Measurements from ENCODE around the gene CEBPE.

CEBPE gene

DNA sequence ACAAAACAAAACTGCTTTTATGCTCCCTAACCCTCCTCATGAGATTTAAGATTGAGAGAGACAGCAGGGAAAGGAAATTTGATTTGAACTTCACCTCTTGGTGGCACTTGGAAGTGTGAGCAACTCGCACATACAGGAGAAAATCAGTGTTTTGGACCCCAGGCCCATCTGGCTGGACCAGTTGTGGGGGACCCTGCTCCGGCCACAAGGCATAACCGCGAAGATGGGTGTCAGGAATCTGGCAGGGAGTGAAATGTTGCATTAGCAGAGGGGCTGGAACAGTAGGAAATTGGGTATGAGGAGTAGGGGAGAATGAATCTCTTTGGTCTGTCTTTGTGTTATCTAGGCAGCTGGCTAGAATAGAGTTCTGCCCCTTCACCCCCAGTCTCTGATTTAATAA is 15.5 kb downstream of the CEBPE start:
- TF ChIP-seq, protein P1, sequence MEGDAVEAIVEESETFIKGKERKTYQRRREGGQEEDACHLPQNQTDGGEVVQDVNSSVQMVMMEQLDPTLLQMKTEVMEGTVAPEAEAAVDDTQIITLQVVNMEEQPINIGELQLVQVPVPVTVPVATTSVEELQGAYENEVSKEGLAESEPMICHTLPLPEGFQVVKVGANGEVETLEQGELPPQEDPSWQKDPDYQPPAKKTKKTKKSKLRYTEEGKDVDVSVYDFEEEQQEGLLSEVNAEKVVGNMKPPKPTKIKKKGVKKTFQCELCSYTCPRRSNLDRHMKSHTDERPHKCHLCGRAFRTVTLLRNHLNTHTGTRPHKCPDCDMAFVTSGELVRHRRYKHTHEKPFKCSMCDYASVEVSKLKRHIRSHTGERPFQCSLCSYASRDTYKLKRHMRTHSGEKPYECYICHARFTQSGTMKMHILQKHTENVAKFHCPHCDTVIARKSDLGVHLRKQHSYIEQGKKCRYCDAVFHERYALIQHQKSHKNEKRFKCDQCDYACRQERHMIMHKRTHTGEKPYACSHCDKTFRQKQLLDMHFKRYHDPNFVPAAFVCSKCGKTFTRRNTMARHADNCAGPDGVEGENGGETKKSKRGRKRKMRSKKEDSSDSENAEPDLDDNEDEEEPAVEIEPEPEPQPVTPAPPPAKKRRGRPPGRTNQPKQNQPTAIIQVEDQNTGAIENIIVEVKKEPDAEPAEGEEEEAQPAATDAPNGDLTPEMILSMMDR (IDR thresholded peaks at IDR 0.05), result no peak

- TF ChIP-seq, protein P1 (IDR thresholded peaks at IDR 0.05), result no peak
Observed at GRCh38 chr14:23102801-23103200, 16.3 kb downstream of the CEBPE start.

DNA sequence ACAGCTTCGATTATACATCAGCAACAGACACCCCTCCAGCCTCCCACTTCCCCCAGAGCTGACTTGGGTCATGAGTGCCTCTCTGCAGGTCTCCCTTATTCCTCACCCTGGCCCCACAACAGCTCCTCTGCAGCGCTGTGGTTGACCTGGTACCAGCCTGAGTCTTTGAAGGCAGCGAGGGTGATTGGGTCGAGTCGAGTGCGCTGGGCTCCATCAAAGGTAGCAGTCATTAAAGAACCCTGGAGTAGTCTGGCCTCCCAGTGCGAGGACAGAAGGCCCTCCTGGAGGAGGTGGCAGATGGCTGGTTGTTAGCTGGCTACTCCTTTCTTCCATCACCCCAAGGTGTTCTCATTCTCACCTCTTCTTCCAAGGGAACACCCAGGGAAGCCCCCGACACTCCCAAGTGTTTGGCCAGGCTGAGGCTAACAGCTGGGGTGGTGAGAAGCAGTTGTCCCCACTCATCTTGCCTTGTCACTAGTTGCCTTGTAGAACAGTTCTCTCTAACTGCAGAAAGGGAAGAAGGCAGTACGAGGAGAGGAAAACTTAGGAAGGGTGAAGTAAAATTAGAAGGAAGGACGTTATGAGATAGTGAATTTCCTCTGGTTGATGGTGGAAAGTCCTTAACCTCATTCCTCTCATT is 16.9 kb downstream of the CEBPE start:
- TF ChIP-seq, protein P1 (IDR thresholded peaks at IDR 0.05), result no peak

DNA sequence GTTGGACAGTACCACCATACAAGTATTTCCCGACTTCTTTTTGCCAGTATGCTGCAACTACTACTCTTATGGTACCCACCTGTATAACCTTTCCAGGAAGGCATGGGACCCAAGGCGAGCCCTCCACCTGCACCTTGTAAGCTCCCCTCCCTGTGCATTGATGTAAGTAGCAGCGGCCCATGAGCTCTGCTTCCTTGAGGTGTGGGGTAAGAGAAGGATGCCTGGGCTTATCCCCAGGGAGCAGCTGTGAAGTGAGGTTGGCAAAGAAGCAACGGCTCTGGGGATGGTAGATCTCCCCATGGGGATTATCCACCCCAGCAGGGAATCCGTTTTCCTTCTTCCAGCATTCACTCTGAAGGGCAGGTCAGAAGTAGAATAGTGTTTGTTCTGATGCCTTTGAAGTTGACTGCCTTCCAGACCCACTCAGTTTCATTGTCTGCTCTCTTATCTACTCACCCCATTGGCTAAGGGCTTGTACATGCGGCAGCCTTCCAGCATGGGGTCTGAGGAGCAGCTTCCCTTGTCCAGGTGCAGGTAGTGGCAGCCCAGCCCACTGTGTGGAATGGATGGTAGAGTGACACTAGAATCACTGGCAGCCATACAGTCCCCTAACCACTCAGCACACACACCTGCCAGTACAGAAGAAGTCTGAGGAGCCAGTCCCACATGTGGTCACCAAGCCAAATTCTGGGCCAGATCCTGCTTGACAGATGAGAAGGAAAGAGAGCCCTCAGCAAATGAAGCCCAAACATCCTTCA is 17.7 kb downstream of the CEBPE start:
- TF ChIP-seq, protein P1 (IDR thresholded peaks at IDR 0.05), result no peak

- TF ChIP-seq, protein P1 (IDR thresholded peaks at IDR 0.05), result no peak
Observed at GRCh38 chr14:23099212-23099861, 19.7 kb downstream of the CEBPE start.

- TF ChIP-seq, protein P1 (IDR thresholded peaks at IDR 0.05), result no peak
Observed at GRCh38 chr14:23097786-23098185, 21.3 kb downstream of the CEBPE start.

DNA sequence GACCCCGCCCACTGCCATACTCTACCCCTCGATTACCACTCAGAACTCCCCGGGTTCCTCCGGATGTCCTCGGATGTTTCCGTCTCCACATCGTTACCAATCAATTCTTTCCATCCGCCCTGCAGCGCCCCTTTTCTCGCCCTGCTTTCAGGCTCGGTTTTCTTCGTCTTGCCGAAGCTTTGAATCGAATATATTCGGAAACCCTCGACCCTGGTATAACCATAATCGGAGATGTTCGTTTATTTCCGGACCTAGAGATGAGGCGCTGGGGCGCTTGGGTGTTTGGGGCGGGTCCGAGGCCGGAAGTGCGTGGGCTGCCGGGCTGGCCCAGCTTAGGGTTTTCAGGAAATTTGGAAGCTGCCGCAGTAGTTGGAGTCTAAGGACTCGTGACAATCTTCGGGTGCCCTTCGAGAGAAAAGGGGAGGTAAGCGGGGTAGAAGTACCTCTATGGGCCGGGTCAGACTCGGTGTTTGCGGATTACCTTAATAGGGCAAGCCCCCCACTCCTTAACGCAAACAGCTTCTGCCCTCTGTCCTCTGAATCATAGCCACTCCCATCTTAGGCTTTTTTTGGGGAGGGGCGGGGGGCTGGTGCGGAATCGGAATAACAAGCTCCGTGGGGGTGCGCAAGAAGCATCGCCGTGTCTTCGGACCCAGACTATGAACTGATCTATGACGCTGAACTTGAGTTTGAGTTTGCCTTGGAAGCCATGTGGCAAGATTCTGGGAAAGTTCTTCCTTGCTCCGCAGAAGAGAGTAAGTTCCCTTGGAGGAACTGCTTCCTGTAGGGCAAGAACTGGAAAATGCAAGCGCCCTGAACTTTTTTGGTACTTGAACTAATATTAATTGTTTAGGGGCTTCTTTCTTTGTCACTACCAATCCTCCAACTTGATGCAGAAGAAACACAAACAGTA is 23.6 kb downstream of the CEBPE start, which contains the start of gene C14orf119:
C14orf119 (plus strand) TSS at position 310 of the 913 bp plus-strand sequence. CDS start 2,154 bp downstream, outside the sequence.
- TF ChIP-seq, protein P1 (IDR thresholded peaks at IDR 0.05), result no peak
